Measurements from ENCODE around the gene ERV3-1.
"Not testable (repeated sequence)": the region's sequence is repeated elsewhere in the genome, so short reads cannot be mapped to it uniquely, and the experiment has no call there.

DNA sequence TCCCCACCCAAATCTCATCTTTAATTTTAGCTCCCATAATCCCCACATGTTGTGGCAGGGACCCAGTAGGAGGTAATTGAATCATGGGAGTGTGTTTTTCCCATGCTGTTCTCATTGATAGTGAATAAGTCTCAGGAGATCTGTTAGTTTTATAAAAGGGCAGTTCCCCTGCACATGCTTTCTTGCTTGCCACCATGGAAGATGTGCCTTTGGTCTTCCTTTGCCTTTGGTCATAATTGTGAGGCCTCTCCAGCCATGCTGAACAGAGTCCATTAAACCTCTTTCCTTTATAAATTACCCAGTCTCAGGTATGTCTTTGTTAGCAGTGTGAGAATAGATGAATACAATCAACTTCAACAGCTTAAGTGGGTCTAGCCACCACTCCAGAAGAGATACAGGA lies 18.5 kb upstream of the ERV3-1 start:
- TF ChIP-seq ZNF274 (IDR thresholded peaks at IDR 0.05; ENCODE audit: low read depth, low read length); YY1 (IDR thresholded peaks at IDR 0.05; ENCODE audit: insufficient read depth, insufficient read length): not testable (repeated sequence)
